Superior temporal gyrus (tissue), 1 donor: ENCODE measurements around the gene SNN.

Experiments used
- DNase-seq: peaks from one replicate; pipeline ENCODE4 v3.0.0-alpha.2; 2016; ENCODE audit errors: extremely low spot score

Gene SNN

DNA sequence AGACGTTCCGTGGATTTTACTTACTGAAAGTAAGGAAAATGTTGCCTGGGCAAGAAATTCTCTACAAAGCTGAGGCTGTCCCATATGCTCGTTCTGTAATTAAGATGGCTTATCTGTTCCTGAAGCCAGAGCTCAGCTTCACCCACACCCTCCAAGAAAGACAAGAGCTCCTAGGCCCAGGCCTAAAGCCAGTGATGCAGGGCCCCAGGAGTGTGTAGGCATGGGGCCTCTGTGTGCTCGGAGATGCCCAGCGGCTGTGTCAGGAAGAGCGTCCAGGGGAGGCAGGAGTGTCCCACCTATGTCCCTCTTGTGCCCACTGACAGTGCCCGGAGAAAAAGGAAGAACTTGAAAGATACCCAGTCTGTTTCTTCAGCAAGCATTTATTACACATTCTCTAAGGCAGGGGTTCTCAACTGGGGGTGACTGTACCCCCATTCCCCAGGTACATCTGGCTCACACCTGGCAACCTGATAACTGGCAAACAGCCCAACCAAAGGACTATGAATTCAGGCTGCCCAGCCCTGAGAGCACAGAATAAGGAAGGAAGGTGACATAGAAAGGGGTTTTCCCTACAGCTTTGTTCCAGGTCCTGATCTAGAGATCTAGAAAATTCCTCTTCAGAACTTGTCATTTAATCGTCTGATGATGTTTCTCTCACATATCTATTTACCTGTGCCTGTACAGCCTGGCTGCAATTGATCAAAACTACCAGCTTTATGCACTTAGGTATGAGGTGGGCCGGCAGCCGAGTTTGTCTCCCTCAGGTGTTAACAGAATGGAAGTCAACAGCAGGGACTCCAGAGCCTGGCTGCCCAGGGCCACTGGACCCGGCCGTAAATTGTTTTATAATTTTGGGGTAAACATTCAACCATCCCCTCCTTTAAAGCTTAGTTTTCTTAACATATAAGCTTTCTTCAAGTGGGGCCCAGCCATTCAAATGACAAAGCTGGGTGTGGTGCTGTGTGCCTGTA is 12.0 kb downstream of the SNN start:
- no peak for DNase-seq

DNA sequence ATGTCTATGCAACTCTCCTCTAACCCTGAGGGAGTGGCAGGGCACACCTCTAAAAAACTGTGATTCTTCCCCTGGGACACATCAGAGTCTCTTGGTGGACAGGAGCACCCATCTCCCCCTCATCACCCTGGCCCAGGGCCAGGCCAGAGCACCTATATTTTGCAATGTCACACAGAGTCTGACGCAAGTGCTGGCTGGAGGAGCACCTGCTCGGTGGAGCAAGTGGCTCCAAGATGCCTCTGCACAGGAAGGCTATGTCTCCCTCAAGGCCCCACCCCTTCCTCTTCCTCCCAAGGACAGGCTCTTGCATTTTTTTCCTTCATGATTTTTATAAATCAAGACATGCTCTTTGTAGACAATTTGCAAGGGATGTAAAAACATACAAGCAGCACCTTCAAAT is 13.3 kb downstream of the SNN start:
- no peak for DNase-seq

DNA sequence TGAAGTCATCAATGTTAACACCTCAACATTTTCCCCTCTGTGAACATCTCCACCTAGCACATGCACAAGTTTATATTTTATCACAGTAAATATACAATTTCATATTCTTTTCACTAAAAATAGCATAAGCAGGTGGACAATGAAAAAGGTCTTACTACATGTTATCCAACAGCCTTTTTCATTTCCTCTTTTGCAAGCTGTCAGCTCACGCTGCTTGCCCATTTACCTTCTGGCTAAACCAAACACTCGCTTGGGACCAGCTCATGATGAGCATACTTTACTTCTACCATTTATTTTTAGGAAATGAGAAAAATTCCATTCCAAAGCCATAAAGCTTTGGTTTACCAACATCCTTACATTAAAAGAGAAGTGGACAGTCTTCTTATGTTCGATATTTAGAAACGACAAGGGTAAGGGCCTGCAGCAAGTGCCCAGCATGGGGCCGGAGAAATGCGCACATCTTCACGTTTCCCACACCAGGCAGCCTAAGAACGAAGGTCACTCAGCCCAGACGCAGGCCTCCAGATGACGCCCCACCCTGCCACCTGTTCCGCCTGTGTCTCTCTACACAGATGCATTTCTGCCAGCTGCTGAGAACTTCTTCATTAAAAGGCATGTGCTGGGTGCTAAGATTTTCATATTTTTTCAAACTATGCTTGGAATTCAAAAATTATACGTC is 13.9 kb downstream of the SNN start:
- DNase-seq, result no peak

DNA sequence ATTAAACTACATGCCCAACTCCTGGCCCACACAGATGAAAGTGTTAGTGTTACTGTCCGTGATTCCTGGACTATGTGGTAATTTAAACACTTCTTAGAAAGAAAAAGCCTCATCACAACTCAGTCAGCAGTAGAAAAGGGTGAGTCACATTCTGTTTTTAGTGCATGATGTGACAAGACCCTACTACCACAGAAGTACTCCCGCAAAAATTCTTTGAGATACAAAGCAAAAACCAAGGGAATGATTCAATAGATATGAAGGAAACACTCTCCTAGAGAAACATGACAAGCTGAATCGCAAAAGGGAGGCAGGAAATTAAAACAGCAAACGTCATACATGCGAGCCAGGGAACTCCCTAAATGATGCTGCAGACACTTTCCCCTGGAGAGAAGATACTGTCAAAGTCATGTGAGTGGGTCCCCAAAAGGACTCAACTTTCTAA is 14.4 kb downstream of the SNN start:
- DNase-seq, result no peak

DNA sequence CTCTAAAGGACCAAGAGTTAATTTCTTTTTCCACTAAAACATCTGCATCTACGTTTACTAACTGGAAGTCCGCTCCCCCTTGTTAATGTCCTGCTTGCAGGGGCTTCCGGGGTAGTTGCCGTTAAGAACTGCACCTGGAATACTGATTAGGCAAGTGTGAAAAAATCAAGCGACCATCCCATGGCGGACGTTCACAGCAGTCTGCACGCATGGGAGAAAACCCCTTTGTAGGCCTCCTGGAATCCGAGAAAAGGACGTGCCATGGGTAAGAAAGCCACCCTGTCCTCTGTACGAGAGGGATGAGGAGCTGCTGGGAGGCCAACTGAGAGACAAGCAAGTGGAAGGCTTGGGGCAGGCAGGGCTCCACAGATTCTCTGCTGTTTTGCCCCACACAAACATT is 14.9 kb downstream of the SNN start:
- DNase-seq, result no peak

DNA sequence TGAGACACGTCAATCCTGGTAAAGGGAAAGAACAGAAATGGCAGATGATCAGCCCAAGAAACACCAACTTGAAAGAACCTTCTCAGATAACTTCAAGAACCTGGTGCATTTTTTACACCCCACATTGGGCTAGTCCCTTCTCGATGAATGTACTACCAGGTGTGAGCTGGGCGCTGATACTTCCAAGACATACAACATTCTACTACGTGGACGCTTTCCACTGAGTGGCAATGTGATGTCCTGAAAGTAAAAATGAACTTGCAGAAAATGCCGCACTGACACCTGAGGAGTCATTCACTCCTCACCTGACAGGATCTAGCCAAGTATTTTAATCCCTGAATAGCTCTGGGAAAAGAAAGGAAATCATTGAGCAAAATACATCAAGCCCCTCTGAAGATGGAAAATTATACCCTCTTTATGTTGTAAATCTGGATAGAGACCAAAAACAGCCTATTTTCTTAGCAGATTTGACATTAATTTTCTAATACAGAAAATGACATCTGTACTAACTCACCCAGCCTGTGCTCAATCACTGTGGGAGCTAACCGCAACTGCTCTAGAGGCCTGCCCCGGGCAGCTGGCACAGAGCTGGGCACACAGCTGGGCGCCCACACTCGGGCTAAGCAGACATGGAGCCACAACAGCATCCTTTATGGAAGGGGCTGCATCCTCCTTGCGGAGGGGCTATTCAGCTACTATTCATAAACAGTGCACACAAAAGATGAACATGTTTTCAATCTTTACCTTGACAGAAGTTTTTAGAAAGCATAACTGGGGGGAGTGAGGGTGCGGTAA is 16.2 kb downstream of the SNN start:
- no peak for DNase-seq

DNA sequence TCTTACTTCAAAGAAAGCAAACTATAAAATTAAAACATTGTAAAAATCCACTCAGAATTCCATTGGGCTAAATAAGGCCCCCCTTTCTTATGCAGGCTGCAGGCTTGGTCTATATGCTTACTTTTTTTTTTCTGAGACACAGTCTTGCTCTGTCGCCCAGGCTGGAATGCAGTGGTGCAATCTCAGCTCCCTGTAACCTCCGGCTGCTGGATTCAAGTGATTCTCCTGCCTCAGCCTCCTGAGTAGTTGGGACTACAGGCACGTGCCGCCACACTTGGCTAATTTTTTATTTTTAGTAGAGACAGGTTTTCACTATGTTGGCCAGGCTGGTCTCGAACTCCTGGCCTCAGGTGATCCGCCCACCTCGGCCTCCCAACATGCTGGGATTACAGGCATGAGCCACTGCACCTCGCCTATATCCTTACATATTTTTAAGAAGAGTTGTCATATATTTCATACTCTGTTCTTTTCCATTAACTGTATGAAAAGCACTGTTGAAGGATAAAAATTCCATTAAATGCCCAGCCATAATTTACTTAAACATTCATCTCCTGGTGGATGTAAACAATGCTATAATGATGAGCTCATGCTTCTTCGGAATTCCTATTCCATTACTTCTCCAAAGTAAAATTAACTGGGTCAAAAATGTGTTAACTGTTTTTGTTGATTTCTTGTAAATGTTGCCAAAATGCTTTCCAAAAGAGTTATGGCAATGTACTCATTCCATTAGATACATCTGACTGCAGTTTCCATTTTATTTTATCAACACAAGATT is 17.8 kb downstream of the SNN start:
- DNase-seq, result no peak

DNA sequence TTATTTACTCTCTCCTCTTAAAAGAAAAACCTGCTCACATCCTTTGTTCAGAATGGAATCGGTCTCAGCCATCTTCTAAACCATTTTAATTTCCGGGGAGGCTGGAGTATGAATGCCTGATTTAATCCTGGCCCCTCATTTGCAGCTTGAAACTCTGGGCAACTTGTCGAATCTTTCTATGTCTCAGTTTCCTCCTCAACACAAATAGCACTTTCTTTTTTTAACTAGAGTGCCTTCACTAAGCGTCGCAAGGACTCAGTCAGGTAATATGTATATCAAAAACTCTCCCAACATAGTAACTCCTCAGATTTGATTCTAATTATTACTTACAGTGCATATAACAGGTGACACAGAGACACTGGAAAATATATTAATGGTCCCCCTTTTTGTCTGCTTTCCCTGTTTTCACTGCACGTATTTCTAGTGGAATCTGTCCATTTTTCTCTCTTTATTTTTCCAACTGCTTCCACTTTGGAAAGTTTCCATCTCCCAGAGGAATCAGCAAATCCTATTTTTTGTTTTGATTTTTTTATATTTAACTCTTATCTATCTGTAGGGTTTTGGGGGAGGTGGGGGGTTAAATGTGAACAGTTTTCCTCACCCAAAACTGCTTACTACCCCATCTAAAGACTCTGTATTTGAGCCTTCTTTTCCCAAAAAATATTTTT is 18.6 kb downstream of the SNN start:
- DNase-seq, result peak; percentile 6

DNA sequence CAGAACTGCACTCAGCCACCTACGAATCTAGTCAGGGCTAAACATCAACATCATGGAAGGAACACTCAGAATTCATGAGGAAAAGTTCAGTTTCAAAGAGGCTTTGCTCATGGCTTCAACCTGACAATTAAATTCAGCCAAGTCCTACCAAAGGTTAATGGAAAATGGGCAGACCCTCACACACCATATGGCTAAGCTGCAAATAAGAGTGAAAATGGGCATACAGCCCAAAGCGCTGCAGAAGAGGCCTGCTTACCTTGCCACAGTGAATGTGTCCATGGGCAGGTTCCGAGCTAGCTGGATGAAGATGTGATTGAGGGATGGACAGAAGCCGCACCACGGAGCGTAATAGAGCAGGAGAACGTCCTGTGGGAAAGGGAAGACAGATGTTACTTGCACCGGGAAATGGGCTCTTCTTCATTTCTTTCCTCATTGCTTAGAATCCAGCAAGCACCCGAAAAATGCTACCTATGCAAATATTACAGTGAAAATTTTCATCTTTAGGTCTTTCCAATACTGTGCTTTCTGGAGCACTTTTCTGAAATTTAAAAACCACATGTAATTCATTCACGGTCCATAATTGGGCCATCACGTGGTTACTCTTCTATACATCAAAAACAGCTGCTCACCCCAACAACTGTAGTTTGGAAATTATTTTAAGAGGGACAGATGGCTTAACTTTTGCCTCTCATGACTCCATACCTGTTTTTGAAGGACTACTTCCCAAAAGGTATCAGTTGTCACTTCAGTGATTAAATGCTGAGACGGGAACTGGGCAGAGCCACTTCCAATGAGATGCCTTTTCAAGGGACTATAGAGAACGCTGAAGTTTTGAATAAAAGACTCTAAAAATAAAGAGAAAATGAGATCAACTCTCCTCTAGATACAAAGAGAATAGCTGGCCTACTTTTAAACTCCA is 19.6 kb downstream of the SNN start:
- DNase-seq, result peak; percentile 17

DNA sequence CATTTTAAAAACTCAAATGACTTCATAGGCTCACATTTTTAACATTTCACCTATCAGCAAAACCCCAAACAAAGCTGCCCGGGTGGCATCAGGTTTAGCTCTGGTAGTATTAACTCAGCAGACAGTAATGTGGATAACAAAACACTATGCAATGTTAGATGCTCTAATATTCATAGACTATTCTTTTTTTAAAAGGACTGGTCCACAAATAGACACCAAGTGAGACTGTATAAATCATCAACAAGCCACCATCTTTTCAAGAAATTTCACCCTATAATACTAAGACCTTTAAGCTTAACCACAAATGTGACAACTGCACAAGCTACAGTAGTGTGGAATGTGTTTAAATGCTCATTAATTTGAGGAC is 20.2 kb downstream of the SNN start:
- no peak for DNase-seq

DNA sequence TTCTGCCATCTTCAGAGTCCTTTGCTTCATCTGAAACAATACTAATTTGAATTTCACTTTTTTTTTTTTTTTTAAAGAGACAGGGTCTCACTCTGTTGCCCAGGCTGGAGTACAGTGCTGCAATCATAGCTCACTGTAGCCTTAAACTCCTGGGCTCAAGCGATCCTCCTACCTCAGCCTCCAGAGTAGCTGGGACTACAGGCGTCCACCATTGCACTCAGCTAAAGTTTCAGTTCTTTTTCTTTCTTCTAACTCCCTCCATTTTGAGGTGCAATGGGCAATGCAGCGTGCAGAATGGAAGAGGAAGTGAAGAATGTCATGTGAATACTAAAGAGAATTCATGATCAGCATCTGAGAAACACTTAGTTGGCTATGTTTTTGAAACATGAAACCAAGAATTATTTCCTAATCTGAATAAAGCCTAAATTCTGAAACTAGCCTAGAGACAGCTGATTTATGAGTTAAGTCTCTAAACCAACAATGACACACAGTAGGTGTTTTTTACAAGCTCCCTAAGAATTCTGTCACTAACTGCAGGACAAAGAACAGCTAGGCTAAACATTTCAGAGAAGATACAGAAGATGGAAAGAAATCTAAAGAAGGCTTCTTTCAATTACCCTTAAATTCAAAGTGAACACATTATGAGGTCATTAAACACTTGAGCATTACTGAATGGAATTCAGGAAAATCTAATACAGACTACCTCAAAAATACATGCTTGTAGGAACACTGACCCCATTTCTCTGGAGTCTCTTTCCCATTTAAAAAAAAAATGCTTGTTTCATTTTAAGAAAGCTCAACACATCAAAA is 21.0 kb downstream of the SNN start:
- DNase-seq, result peak; percentile 15

DNA sequence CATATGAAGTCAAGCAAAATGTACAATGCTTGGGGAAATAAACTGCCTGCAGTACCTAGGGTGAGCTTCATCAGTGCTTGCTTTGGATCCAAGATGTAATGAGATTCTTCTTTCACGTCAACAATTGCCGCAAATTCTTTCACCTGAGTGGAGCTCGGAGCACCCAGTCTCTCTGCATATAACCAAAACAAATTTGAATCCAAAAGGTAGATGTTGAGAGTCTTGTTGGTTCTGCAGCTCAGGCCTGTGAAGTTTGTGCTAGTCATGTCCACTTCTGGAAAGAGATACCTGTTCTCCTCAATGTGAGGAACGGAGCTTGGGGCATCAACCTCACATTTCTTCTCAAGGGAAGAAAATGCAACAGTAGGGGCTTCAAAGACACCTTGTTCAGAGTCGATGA is 23.0 kb downstream of the SNN start:
- DNase-seq, result no peak

DNA sequence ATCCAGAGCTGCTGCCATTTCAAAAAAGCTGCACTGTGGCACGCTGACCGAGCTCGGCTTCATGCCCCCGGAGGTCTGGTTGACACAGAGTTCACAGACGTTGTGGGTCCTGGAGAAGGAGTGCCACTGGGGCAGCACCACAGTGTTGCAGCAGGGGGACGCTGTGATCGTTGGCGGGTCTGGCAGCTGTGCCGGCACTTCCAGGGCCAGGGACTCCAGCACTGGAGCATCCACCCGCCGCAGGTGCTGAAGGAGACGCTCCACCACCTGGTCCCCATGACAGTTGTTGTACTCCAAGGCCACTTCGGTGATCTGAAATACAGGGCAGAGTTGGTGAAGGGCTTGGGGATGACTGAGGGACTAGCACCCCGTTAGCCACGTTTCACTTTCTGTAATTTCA is 23.5 kb downstream of the SNN start:
- no peak for DNase-seq

DNA sequence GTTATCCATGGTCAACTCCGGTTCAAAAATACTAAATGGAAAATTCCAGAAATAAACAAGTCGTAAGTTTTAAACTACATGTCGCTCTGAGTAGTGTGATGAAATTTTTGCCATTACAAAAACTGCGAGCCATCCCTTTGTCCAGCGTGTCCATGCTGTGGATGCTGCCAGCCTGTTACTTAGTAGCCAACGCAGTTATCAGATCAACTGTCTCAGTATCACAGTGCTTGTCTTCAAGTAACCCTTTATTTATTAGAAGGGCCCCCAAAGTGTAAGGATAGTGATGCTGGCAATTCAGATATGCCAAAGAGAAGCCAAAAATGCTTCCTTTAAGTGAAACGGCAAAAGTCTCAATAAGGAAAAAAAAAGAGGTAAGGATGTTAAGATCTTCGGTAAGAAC is 23.9 kb downstream of the SNN start:
- peak; percentile 7 for DNase-seq

DNA sequence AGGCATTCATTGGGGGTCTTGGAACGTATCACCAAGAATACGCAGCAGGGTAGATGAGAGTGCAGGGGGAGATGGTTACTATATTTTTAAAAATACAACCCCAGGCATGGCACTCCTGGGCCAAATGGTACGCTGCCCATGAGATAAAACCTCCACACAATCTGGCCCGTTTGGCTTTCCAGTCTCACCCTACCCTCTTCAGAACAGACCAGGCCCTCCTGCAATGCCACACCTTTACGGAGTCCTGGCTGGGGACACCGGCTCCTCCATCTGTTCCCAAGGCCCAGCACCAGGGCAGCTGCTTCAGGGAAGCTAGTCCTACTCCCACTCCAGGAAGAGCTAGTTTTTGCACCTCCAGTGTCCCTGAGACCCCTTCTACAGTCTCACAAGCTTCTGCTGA is 24.4 kb downstream of the SNN start:
- DNase-seq, result no peak

DNA sequence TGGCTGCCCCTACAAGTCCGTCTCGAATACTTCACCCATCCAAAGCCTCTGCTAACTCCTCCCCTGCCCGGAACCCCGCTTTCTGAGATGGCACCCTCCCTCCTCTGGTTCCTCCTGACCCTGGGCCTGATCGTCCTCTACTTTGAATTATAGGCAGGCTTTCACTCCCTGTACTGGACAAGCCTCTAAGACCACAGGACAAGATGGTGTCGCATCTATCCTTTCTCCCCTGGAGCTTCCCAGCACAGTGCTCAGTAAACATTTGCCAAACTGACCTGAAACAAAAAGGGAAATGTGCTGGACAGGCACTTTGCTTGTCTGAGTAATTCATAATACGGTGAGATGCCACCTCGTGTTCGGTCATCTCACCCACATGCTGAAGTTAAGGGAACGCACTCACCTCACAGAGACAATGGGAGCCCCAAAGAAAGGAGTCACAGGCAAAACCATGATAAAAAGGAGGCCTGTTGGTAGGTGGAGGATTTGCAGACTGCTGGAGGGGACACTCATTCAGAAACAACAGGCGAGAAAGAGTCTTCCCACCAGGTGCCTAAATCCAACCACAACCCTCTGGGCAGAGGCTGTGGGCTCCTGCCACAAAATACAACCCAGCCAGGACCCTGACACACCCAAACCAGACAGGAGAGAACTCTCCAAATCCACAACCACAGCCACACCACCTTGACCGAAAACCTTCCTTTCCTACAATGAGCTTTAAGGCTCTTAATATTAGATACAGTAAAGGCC is 28.2 kb downstream of the SNN start:
- DNase-seq, result no peak

DNA sequence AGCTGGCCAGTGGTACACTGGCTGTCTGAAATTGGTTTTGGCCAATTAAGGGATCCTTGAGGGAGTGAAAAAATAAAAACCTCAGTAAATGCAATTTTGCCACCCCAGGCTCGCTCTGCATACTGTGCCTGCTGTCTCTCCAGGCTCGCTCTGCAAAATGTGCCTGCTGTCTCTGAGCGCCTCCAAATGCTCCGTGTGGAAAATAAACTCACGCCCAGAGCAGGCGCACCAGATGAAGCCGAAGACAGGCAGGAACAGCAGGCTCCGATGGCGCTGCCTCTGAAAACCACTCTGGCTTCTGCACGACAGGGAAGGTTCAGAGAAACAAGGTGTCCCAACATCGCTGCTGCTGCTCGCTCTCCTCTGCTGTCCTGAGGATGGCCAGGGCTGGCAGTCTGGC is 29.1 kb downstream of the SNN start:
- peak; percentile 49 for DNase-seq

DNA sequence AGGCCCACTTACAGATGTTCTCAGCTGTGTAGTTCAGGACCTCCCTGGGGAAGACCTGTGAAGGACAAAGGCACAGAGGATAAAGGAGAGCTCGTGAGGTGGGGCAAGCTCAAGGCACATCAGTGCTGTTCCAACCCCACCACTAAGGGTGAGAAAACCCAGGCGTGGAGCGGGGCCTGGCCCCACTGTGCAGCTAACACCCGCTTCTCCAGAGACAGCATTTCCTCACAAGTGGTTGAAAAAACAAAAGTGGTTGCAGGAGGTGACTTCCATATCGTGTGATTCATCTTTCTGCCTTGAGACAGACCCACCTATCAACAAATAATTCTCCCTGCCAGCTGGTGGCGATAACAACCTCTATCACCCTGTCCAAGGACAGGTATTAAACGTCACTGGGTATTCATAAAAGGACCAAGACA is 30.0 kb downstream of the SNN start:
- DNase-seq, result no peak
